DMS 273 treated with DMSO at 0.1 percent for 48 hours (cell line): ENCODE data around the gene SCART1.
"Not testable (repeated sequence)": the region's sequence is repeated elsewhere in the genome, so short reads cannot be mapped to it uniquely, and the experiment has no call there.

ENCODE experiments used
- DNase-seq: peaks from one replicate; lab custom pipeline; 2025; lab: John Stamatoyannopoulos, UW

SCART1 gene

DNA sequence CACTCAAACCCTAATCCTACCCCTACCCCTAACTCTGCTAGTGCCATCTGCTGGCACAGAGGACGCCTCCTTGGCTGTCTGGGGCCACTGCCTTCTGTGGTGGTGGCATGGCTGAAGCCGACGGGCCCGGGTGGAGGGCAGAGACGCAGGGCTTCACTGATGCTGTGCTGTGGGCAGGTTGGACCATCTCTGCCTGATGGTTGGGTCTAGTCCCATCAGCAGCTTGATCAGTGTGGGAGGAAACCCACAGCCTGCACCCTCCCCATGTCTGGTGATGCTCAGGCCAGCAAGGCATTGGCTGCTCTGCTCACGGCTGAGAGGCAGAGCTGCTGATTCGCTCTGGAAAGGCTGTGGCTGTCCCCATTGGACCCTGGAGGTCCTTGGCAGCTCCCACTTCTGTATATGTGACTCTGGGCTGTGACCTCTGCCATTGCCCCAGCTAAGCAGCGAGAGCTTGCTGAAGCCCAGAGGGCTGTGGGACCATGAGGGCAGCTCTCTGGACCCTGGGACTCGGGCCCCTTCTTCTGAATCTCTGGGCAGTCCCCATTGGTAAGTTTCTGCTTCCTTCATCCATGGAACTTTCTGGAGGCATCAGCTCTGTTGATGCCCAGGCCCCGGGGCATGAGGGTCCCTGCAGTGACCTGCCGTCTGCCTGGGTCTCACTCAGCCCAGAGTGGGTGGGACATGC, at the start of gene SCART1:
TSS of gene SCART1 (plus strand) at position 430 of the 688 bp plus-strand sequence. CDS start at position 483, 53 bp downstream.
- no peak for DNase-seq

DNA sequence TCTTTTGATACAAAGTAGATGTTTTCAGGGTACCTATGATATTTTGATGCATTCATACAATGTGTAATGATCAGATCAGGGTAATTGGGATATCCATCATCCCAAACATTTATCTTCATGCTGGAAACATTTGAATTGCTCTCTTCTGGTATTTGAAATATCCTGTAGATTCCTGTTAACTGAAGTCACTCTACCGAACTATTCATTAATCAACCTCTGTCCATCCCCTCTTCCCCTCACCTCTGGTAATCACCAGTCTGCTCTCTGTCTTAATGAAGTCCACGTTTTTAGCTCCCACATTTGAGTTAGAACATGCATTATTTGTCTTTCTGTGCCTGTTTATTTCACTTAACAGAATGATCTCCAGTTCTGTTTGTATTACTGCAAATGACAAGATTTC, 48.5 kb upstream of the SCART1 start:
- DNase-seq: no peak

DNA sequence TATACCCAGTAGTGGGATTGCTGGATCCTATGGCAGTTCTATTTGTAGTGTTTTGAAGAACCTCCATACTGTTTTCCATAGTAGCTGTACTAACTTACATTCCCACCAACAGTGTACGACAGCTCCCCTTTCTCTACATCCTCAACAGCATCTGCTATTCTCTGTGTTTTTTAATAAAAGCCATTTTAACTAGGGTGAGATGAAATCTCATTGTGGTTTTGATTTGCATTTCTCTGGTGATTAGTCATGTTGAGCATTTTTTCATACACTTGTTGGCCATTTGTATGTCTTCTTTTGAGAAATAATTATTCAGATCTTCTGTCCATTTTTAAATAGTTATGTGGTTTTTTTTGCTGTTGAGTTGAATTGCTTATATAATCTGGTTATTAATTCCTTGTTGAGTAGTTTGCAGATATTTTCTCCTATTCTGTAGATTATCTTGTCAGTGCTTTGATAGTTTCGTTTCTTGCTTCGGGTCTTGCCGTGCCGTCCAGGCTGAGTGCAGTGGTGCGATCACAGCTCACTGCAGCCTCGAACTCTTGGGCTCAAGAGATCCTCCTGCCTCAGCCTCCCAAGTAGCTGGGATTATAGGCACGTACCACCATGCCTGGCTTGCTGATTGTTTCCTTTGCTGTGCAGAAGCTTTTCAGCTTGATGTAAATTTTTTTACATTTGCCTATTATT, 47.8 kb upstream of the SCART1 start:
- DNase-seq: no peak

DNA sequence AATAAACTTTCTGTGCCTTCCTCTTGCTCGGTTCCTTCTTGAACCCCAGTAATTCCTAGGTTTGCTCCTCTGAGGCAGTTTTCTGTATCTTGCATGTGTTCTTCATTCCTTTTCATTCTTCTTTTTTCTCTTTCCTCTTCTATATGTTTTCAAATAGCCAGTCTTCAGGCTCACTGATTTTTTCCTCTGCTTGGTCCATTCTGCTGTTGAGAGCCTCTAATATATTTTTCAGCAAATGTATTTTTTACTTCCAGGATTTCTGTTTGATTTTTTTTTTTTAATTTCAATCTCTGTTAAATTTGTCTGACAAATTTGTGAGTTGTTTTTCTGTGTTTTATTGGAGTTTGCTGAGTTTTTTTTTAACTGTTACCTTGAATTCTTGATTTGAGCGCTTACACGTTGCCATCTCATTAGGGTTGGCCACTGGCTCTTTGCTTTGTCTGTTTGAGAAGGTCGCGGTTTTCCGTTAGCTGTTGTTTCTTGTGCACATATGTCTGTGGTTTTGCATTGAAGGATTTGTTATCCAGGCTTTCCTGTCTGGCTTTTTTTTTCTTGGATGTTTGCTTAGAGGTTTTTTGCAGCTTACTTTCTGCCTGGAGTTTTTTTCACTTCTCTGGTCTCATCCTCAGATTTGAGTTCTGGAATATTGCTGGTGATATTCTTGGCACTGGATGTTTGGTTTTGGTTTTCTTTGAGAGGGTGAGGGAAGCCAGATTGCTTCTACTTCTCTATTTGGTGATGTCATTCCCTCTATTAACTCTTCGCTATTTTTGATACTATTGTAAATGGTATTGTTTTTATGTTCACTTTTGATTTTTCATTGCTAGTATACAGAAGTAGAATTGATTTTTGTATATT, 42.0 kb upstream of the SCART1 start:
- no peak for DNase-seq

DNA sequence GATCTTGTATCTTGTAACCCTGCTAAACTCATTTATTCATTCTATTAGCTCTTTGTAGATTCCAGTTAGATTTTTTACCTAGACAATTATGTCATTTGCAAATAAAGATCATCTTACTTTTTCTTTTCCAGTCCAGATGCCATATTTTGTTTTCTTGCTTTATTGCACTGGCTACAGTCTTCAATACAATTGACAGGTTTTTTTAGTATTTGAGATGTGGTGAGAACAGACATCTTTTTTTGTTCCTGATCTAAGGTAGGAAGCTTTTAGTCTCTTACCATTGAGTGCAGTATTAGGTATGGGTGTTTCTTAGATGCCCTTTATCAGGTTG, 41.4 kb upstream of the SCART1 start:
- DNase-seq: no peak

DNA sequence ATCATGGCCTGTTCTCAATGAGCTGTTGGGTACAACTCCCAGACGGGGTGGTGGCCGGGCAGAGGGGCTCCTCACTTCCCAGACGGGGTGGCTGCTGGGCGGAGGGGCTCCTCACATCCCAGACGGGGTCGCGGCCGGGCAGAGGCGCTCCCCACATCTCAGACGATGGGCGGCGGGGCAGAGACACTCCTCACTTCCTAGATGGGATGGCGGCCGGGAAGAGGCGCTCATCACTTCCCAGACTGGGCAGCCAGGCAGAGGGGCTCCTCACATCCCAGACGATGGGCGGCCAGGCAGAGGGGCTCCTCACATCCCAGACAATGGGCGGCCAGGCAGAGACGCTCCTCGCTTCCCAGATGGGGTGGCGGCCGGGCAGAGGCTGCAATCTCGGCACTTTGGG, 39.3 kb upstream of the SCART1 start:
- DNase-seq: not testable (repeated sequence)

DNA sequence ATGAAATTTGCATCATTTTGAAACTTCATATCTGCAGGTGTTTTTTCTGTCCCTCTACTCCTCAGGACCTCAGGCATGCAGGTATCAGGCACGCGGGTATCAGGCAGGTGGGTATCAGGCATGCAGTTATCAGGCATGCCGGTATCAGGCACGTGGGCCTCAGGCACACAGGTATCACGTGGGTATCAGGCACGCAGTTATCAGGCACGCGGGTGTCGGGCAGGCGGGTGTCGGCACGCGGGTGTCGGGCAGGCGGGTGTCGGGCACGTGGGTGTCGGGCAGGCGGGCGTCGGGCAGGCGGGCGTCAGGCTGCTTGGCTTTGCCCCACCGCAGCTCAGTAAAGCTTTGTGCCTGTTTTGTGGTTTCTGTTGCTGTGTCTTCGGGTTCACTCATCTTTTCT, 38.0 kb upstream of the SCART1 start:
- no peak for DNase-seq

DNA sequence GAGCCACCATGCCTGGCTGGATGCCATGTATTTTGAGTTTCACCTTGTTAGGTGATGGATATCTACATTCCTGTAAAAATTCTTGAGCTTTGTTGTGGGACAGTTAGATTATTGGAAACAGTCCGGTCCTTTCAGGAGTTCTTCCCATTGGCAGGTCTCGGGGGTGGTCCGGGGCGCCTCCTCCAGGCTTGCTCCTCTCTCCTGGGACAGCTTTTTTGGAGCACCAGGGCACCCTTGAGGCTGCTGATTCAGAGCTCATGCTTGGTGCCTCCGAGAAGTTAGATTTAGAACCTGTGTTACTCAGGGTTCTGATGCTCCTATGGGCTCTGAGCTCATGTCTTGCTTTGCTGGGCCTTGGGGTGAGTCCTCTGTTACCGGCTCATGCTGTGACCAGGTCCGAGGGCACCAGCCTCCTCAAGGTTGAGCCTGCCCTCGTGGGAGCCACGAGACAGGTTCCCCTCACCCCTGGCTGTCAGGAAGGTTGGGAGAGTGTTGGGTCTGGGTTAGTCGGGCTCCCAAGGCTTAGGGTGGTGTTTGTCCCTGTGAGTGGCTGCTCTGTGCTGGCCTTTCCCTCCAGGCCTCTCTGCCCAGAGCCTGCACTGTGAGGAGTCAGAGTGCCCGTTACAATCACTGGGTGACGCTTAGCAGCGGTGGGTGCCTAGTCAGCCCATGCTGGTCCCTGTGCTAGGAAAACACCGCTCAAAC, 35.3 kb upstream of the SCART1 start:
- DNase-seq: no peak

DNA sequence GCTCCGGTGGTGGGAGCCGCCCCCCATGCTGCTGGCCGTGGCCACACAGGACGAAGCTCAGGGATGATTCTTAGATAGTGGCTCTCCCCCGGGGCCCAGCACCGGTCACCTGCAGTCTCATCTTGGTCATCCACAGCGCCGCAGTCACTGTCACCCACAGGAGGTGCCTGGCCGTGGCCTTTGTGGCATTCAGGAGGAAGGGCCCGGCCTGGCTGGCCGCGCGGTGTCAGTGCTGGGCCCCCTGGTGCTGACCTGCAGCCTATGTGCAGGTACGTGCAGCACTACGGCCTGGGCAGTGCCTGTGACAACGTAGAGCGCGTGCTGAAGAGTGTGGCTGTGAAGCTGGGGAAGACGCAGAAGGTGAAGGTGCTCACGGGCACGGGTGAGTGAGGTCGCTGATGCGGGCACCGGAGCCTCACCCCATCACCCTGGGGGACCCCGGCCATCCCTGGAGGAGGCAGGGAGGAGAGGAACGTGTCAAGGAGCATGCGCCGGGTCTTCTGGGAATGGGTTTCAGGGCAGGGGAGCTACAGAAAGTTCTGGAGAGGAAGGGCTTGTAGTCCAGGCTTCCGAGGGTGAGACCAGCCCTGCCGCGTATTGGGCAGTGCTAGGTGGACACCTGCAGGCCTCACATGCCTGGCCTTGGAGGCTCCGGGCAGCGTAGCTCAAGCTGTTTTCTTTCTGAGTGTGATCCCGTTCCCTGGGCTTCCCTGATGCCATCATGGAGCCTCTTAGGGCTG, 34.4 kb upstream of the SCART1 start:
- DNase-seq: no peak

DNA sequence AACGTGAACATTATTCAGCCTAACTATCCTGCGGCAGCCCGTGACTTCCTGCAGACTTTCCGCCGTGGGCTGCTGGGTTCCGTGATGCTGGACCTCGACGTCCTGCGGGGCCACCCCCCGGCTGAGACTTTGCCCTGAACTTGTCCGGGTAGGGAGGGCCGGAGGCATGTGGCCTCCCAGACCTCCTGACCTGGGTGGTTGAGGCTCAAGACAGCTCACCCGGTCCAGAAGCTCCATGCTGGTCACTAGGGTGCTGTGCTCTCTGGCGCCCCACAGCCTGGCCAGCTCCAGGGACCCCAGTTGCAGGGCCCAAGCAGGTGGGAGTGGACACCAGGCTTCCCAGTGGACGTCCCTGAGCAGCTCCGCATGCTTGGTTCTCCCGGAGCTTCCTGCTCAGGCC, 33.7 kb upstream of the SCART1 start:
- no peak for DNase-seq

DNA sequence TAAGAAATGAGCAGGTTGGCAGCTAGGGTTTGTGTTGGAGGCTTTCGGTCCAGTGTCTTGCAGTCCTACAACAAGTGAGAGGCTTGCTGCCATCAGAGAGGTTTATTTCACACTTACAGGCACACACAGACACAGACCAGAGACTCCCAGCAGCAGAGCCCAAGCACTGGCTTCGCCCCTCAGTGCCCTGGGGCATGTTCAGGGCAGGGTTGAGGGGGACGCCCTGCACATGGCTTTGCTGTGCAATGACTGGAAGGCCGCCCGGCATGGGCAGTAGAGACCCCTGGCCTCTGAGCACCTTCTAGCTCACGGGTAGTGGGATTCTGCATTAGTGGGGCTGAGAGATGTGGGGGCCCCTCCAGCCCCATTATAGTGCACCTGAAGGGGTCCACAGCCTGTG, 33.2 kb upstream of the SCART1 start:
- no peak for DNase-seq

DNA sequence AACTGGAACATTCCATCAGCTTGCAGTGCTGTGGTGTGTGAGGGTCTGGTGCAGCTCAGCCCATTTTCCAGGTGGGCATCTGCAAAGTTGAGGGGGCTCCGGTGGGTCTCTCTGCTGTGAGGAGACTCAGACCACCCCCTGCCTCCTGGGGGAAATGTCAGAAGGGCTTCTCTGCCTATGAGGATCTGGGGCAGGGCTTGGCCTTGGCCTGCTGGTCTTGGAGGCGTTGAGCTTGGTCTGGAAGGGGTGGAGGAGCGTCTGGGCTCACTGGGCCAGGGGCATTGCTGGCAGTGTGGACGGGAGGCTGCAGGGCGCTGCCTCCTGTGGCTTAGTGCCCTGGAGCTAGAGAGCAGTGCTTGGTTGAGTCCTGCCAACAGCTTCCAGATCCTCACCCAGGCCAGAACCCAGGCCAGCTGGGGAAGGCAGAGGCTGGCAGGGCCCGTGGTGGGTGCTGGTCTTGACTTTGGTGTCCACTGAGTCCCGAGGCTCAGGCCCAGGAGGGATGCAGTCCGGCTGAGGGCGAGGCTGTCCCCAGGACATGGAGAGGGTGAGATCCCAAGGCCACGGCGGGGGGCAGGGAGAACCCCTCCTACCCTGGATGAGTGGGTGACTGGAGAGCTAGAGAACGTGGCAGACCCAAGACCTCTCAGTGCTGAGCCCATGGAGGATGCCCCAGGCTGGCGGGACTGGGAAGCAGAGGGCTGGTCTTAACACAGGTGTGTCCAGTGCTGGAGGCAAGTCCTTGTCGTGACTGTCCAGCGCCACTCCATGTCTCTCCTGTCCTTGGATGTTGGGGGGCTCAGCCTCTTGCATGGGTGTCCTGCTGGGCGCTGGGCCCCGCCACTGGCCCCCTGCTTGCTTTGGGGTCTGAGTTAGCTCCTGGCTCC, 32.2 kb upstream of the SCART1 start:
- no peak for DNase-seq

DNA sequence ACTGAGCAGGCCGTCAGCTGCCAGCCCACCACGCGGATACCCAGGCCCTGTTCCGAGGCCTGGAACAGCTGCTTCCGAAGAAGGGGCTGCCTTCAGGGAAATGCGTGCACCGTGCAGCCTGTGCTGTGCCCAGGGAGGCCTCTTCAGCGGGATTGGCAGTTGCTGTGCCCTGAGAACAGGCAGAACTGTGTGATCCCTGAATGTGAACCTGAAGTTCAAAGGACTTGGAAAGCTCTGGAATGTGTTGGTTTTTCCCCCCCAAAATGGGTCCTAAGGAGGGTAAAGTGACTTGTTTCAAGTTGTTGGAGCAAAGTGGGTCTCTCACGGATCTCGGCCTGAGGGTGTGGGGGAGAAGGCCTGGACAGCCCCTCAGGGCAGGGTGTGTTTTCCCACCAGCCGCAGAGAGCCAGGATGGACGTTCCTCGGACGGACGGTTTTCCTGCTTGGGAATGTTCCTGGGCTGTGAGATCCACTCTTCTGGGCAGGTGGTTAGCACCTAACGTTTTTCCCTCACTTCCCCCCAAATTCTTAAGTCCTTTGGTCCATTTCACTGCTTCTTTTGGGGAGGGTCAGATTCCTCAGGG, 31.4 kb upstream of the SCART1 start:
- DNase-seq: no peak

DNA sequence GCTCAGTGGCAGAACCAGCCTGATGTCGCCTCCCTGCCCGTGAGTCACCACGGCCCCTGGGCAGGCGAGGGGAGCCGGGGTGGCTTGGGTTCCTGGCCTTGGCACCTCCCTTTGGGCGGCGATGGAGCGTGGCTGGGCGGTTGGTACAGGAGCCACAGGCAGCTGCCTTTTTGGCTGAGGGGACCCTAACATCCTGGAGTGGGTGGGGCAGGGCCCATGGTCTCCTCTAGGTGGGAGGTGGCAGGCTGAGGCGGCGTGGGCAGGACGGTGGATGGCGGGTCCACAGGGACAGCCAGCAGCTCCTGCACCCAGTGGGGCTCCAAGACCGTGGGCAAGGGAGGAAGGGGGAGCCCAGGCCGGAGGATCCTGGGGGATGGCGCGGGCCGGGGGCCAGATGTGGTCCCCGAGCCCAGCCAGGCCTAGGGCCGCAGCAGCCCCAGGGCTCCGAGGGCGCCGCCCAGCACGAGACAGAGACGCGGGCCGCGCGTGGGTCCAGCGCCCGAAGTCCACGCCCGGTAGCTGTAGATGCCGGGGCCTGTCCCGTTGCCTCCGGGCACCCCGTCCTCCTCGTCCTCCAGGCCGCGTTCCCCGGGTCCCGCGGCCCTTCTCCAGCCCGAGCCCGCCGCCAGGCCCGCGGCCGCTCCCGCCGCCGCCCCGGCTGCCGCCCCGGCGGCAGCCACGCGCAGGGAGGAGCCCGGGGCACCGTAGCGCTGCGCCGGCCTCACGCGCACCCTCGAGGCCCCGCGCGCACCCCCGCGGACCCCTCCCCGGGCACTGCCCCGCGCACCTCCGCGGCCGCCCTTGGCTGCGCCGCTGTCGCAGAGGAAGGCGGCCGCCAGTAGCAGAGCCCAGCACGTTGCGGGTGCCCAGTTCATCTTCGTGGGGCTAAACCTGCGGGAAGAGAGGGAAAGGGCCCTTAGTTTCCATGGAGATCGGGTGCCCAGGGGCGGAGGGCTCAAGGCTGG, 30.7 kb upstream of the SCART1 start:
- DNase-seq: no peak

DNA sequence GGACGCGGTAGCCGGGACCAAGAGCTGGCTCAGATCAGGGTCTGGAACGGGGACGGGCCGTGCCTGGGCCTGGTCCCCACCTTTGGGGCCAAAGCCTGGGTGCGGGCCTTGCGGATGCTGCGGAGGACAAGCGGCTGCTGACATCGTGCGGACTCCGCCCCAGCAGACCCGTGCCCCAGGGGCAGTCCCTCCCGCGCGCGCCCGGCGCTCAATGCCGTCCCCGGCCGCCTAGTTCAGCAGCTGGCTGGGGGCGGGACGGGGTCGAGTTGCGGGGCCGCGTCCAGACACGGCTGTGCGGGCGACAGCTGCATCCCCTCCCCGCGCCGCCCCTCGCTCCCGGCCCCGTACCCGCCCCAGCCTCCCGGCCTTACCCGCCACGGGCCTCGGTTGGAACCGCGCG, 29.6 kb upstream of the SCART1 start:
- not testable (repeated sequence) for DNase-seq

DNA sequence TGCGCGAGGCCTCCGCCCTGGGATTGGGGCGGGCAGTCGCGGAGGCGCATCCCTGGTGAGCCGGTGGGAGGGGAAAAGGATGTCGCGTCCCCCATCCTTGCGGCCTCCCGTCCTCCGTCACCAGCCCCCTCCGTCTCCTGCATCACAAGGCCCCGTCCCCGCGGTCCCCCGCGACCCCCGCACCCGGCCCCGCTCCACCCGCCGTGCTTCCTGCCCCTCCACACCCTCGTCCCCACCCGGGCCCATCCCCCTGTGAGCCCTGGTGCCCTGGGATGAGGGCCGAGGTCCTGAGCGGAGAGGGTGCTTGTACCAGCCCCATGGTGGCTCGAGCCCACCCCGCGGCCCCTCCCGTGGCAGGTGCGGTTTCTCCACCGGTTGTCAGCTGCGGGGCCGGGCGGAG, 29.1 kb upstream of the SCART1 start, which contains the start of gene SPRN:
TSS of gene SPRN (minus strand) at position 25 of the 400 bp plus-strand sequence. CDS start 944 bp downstream, outside the sequence.
- DNase-seq: not testable (repeated sequence)

DNA sequence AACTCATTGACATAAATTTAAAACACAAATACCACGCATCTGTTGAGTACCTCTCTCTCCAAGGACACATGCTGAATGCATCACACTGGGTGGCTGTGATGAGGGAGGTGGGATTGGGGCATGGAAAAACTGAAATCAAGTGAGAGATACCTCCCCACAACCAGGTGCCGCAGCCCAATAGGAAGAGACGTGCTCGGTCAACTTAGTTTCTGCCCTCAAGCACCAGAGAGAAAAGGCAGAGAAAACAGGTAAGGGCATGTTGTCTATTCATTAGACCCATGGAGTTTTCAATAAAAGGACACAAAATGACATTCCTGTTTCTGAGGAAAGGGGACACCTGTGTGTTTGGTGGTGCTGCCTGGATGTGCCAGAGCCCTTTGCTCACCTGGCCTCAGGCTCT, 24.2 kb upstream of the SCART1 start:
- not testable (repeated sequence) for DNase-seq

DNA sequence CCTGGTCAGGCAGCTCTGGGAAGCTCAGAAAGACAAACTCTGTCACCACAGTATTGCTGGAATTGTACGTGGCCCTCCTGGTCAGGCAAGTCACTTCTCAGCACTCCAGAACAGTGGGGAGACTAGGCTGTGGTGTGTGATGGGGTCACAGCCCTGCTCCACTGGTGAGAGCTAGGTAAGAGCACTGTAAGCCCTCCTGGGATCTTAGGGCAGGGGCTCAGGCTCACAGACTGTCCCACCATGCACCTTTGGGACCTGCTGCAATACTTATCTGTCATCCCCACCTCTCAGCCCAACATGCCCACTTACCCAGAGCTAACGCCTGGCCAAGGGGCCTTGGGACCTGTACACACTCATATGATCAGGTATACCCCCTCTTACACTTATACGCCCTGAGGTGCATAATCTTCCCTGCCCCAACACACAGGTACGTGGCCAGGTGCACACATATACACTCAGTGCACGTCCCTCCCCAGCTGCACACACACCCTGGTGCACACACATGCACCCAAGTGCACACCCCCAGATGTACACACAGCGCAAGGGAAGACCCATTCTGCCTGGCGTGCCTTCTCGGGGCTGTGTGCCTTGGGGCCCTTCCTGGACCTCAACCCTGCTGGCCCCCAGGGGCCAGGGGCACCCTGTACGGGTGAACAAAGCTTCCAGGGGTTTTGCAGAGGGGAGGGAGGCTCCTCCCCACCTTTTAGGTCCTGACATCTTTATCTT, 21.7 kb upstream of the SCART1 start:
- DNase-seq: not testable (repeated sequence)
